Measurements from ENCODE around the gene PTPN5.

PTPN5 gene

GRCh38 chr11:18700375-18700774 lies 91.2 kb downstream of the PTPN5 start:
- DNase-seq (ENCODE audit: low read depth in 1 of 2, low spot score in 1 of 2): no peak
- no peak overlapping the region for H3K27ac ChIP-seq (replicated peaks)
- no peak overlapping the region for H3K4me3 ChIP-seq (replicated peaks; ENCODE audit: insufficient read depth, low read length)
- TF ChIP-seq GABPA (IDR thresholded peaks at IDR 0.05; ENCODE audit: low read depth): no peak
- no peak for TF ChIP-seq POLR2AphosphoS5 (IDR thresholded peaks at IDR 0.05; ENCODE audit: low read depth)
- TF ChIP-seq, protein P1, sequence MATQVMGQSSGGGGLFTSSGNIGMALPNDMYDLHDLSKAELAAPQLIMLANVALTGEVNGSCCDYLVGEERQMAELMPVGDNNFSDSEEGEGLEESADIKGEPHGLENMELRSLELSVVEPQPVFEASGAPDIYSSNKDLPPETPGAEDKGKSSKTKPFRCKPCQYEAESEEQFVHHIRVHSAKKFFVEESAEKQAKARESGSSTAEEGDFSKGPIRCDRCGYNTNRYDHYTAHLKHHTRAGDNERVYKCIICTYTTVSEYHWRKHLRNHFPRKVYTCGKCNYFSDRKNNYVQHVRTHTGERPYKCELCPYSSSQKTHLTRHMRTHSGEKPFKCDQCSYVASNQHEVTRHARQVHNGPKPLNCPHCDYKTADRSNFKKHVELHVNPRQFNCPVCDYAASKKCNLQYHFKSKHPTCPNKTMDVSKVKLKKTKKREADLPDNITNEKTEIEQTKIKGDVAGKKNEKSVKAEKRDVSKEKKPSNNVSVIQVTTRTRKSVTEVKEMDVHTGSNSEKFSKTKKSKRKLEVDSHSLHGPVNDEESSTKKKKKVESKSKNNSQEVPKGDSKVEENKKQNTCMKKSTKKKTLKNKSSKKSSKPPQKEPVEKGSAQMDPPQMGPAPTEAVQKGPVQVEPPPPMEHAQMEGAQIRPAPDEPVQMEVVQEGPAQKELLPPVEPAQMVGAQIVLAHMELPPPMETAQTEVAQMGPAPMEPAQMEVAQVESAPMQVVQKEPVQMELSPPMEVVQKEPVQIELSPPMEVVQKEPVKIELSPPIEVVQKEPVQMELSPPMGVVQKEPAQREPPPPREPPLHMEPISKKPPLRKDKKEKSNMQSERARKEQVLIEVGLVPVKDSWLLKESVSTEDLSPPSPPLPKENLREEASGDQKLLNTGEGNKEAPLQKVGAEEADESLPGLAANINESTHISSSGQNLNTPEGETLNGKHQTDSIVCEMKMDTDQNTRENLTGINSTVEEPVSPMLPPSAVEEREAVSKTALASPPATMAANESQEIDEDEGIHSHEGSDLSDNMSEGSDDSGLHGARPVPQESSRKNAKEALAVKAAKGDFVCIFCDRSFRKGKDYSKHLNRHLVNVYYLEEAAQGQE (IDR thresholded peaks at IDR 0.05; ENCODE audit: insufficient replicate concordance, low read depth): no peak
- no peak for TF ChIP-seq CTCF (IDR thresholded peaks at IDR 0.05; ENCODE audit: insufficient read depth, low read length)
- TF ChIP-seq SPI1 (IDR thresholded peaks at IDR 0.05; ENCODE audit: borderline replicate concordance, low read depth): no peak
- H3K27me3 ChIP-seq (ENCODE audit: insufficient read depth, poor library complexity, severe bottlenecking): peaks cover 19% of the 10 kb centered on the region

DNA sequence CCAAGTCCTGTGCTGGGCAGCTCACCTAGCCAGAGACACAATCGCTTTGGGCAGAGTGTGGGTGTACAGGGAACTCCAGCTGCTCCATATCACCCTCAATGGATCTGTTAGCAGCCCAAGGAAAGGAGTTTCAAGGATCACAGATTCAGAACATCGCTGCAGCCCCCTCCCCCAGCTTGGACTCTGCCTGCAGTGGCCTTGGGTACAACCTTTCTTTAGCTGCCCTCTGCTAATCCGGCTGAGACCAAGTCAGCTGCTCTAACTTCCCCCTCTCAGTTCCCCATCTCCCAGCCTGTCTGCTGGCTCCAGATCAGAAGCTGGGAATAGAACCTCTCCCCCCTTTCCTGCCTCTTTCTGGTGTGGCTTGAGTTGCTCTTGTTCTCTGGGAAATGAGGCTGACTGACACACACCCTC lies 91.7 kb downstream of the PTPN5 start:
- TF ChIP-seq POLR2AphosphoS5 (IDR thresholded peaks at IDR 0.05; ENCODE audit: low read depth) (no peak), SPI1 (IDR thresholded peaks at IDR 0.05; ENCODE audit: borderline replicate concordance, low read depth) (no peak), CTCF (IDR thresholded peaks at IDR 0.05; ENCODE audit: insufficient read depth, low read length) (no peak), GABPA (IDR thresholded peaks at IDR 0.05; ENCODE audit: low read depth) (no peak)
- TF ChIP-seq, protein P1 (IDR thresholded peaks at IDR 0.05; ENCODE audit: insufficient replicate concordance, low read depth): no peak
- Histone ChIP-seq H3K4me3 (replicated peaks; ENCODE audit: insufficient read depth, low read length) (no peak overlapping the region), H3K27ac (replicated peaks) (no peak overlapping the region), H3K27me3 (ENCODE audit: insufficient read depth, poor library complexity, severe bottlenecking) (peaks cover 14% of the 10 kb centered on the region)
- peak in 1 of 2 experiments; percentile 38 for DNase-seq (ENCODE audit: low read depth in 1 of 2, low spot score in 1 of 2)

- TF ChIP-seq CTCF (IDR thresholded peaks at IDR 0.05; ENCODE audit: insufficient read depth, low read length) (no peak), POLR2AphosphoS5 (IDR thresholded peaks at IDR 0.05; ENCODE audit: low read depth) (no peak), GABPA (IDR thresholded peaks at IDR 0.05; ENCODE audit: low read depth) (no peak), SPI1 (IDR thresholded peaks at IDR 0.05; ENCODE audit: borderline replicate concordance, low read depth) (no peak)
- TF ChIP-seq, protein P1 (IDR thresholded peaks at IDR 0.05; ENCODE audit: insufficient replicate concordance, low read depth): no peak
- Histone ChIP-seq H3K27ac (replicated peaks) (no peak overlapping the region), H3K27me3 (ENCODE audit: insufficient read depth, poor library complexity, severe bottlenecking) (peaks cover 14% of the 10 kb centered on the region)
These were observed 92.4 kb downstream of the PTPN5 start for GRCh38 chr11:18699269-18699596.

More at GRCh38 chr11:18699269-18699596, 92.4 kb downstream of the PTPN5 start:
- DNase-seq (ENCODE audit: low read depth in 1 of 2, low spot score in 1 of 2): no peak
- peak overlapping the region; percentile 52 for H3K4me3 ChIP-seq (replicated peaks; ENCODE audit: insufficient read depth, low read length)

Measured in HL-60 (cell line).